ENCODE results near the gene PLEKHB2. TPM values are rescaled to one million over a fixed set of nuclear protein-coding genes. Genes with fewer than 3 reads are reported as not detected.

PLEKHB2 gene
- total and polyA plus RNA-seq, 9 of the 15 experiments (the other 6 are each of a cell fraction or from before 2014, with no cell fraction given): 41.3 to 71.5 (median 50.2) TPM

- TF ChIP-seq, protein P1, sequence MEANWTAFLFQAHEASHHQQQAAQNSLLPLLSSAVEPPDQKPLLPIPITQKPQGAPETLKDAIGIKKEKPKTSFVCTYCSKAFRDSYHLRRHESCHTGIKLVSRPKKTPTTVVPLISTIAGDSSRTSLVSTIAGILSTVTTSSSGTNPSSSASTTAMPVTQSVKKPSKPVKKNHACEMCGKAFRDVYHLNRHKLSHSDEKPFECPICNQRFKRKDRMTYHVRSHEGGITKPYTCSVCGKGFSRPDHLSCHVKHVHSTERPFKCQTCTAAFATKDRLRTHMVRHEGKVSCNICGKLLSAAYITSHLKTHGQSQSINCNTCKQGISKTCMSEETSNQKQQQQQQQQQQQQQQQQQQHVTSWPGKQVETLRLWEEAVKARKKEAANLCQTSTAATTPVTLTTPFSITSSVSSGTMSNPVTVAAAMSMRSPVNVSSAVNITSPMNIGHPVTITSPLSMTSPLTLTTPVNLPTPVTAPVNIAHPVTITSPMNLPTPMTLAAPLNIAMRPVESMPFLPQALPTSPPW (CRISPR knock-in tag; IDR thresholded peaks at IDR 0.05): peak; percentile 93
- TF ChIP-seq IFI16 (CRISPR knock-in tag; IDR thresholded peaks at IDR 0.05) (no peak), ZNF311 (CRISPR knock-in tag; IDR thresholded peaks at IDR 0.05) (no peak), HBP1 (CRISPR knock-in tag; IDR thresholded peaks at IDR 0.05) (no peak), ZNF668 (CRISPR knock-in tag; IDR thresholded peaks at IDR 0.05) (no peak), HNRNPUL1 (IDR thresholded peaks at IDR 0.05; ENCODE audit: low read length) (no peak), SRF (CRISPR knock-in tag; IDR thresholded peaks at IDR 0.05) (no peak), ZBTB9 (CRISPR knock-in tag; IDR thresholded peaks at IDR 0.05) (no peak), HDAC2 (IDR thresholded peaks at IDR 0.05) (no peak; the same call in 1 of the 2 replicates), COPS2 (conservative IDR thresholded peaks at IDR 0.05) (no peak), ZKSCAN1 (IDR thresholded peaks at IDR 0.05; ENCODE audit: low read depth, low read length) (no peak)
- TF ChIP-seq, protein P2, sequence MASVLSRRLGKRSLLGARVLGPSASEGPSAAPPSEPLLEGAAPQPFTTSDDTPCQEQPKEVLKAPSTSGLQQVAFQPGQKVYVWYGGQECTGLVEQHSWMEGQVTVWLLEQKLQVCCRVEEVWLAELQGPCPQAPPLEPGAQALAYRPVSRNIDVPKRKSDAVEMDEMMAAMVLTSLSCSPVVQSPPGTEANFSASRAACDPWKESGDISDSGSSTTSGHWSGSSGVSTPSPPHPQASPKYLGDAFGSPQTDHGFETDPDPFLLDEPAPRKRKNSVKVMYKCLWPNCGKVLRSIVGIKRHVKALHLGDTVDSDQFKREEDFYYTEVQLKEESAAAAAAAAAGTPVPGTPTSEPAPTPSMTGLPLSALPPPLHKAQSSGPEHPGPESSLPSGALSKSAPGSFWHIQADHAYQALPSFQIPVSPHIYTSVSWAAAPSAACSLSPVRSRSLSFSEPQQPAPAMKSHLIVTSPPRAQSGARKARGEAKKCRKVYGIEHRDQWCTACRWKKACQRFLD (CRISPR knock-in tag; IDR thresholded peaks at IDR 0.05): no peak; the same call in 1 of the 2 replicates
- TF ChIP-seq, protein P3, sequence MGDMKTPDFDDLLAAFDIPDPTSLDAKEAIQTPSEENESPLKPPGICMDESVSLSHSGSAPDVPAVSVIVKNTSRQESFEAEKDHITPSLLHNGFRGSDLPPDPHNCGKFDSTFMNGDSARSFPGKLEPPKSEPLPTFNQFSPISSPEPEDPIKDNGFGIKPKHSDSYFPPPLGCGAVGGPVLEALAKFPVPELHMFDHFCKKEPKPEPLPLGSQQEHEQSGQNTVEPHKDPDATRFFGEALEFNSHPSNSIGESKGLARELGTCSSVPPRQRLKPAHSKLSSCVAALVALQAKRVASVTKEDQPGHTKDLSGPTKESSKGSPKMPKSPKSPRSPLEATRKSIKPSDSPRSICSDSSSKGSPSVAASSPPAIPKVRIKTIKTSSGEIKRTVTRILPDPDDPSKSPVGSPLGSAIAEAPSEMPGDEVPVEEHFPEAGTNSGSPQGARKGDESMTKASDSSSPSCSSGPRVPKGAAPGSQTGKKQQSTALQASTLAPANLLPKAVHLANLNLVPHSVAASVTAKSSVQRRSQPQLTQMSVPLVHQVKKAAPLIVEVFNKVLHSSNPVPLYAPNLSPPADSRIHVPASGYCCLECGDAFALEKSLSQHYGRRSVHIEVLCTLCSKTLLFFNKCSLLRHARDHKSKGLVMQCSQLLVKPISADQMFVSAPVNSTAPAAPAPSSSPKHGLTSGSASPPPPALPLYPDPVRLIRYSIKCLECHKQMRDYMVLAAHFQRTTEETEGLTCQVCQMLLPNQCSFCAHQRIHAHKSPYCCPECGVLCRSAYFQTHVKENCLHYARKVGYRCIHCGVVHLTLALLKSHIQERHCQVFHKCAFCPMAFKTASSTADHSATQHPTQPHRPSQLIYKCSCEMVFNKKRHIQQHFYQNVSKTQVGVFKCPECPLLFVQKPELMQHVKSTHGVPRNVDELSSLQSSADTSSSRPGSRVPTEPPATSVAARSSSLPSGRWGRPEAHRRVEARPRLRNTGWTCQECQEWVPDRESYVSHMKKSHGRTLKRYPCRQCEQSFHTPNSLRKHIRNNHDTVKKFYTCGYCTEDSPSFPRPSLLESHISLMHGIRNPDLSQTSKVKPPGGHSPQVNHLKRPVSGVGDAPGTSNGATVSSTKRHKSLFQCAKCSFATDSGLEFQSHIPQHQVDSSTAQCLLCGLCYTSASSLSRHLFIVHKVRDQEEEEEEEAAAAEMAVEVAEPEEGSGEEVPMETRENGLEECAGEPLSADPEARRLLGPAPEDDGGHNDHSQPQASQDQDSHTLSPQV (IDR thresholded peaks at IDR 0.05): no peak
- TF ChIP-seq, protein P4, sequence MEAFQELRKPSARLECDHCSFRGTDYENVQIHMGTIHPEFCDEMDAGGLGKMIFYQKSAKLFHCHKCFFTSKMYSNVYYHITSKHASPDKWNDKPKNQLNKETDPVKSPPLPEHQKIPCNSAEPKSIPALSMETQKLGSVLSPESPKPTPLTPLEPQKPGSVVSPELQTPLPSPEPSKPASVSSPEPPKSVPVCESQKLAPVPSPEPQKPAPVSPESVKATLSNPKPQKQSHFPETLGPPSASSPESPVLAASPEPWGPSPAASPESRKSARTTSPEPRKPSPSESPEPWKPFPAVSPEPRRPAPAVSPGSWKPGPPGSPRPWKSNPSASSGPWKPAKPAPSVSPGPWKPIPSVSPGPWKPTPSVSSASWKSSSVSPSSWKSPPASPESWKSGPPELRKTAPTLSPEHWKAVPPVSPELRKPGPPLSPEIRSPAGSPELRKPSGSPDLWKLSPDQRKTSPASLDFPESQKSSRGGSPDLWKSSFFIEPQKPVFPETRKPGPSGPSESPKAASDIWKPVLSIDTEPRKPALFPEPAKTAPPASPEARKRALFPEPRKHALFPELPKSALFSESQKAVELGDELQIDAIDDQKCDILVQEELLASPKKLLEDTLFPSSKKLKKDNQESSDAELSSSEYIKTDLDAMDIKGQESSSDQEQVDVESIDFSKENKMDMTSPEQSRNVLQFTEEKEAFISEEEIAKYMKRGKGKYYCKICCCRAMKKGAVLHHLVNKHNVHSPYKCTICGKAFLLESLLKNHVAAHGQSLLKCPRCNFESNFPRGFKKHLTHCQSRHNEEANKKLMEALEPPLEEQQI (IDR thresholded peaks at IDR 0.05): no peak
Observed at GRCh38 chr2:131105156-131105949, at the start of gene PLEKHB2 (continued).
